ENCODE data around the gene PPP1R16B. TPM values are rescaled to one million over a fixed set of nuclear protein-coding genes. Genes with fewer than 3 reads are reported as not detected.

Gene PPP1R16B
- total RNA-seq, 2 experiments from 2014 or later: 87.6 to 91.1 TPM

- Histone ChIP-seq H3K27me3 (ENCODE audit: control insufficient read depth in 1 of 2, insufficient read depth in 2 of 2, low read length in 2 of 2) (no peaks in the 10 kb centered on the region), H3K4me1 (ENCODE audit: insufficient read depth, low read length) (no peaks in the 10 kb centered on the region), H3K4me3 (ENCODE audit: low read length) (no peak overlapping the region), H3K9me3 (ENCODE audit: control insufficient read depth in 1 of 2, insufficient read depth in 1 of 2, low read length in 2 of 2) (no peaks in the 10 kb centered on the region), H3K36me3 (ENCODE audit: insufficient read depth, low read length) (no peaks in the 10 kb centered on the region), H3K27ac (ENCODE audit: low read depth in 1 of 2, low read length in 2 of 2) (no peak overlapping the region)
- Mint-ChIP-seq H3K4me3 (no peak overlapping the region), H3K27me3 (no peaks in the 10 kb centered on the region), H3K27ac (no peak overlapping the region), H3K36me3 (ENCODE audit: low read depth) (no peaks in the 10 kb centered on the region), H3K4me1 (ENCODE audit: low read depth) (no peaks in the 10 kb centered on the region), H3K9me3 (no peaks in the 10 kb centered on the region)
- no peak for ATAC-seq (ENCODE audit: poor library complexity)
- TF ChIP-seq CTCF (IDR thresholded peaks at IDR 0.05): no peak
- ChIA-PET CTCF (no interaction called here), POLR2A (no interaction called here)
- DNase-seq: no peak
- intact Hi-C loops (cut with DNase I, micrococcal nuclease): no loop called here
Measured at GRCh38 chr20:38782275-38782674, 23.2 kb upstream of the PPP1R16B start.

- CTCF ChIA-PET: no interaction called here
- H3K27ac ChIP-seq (ENCODE audit: low read depth in 1 of 2, low read length in 2 of 2): no peak overlapping the region
- no peak overlapping the region for H3K4me3 ChIP-seq (ENCODE audit: low read length)
- no peaks in the 10 kb centered on the region for H3K9me3 Mint-ChIP-seq
- POLR2A ChIA-PET: interaction anchor here (0.6 to 1.0 kb wide), 2 partner anchors 18 to 96 kb away, joined by 3 read pairs; partner anchors contain the start of gene PPP1R16B
- H3K4me1 ChIP-seq (ENCODE audit: insufficient read depth, low read length): peaks cover 7% of the 10 kb centered on the region
- DNase-seq (no peak), ATAC-seq (ENCODE audit: poor library complexity) (no peak)
- H3K27me3 Mint-ChIP-seq: no peaks in the 10 kb centered on the region
- intact Hi-C loops (cut with DNase I, micrococcal nuclease): no loop called here
- no peak overlapping the region for H3K4me3 Mint-ChIP-seq
- no peak for TF ChIP-seq CTCF (IDR thresholded peaks at IDR 0.05)
- no peaks in the 10 kb centered on the region for H3K36me3 ChIP-seq (ENCODE audit: insufficient read depth, low read length)
- H3K36me3 Mint-ChIP-seq (ENCODE audit: low read depth): no peaks in the 10 kb centered on the region
- no peaks in the 10 kb centered on the region for H3K9me3 ChIP-seq (ENCODE audit: control insufficient read depth in 1 of 2, insufficient read depth in 1 of 2, low read length in 2 of 2)
- no peak overlapping the region for H3K27ac Mint-ChIP-seq
- peaks cover 6% of the 10 kb centered on the region for H3K4me1 Mint-ChIP-seq (ENCODE audit: low read depth)
- H3K27me3 ChIP-seq (ENCODE audit: control insufficient read depth in 1 of 2, insufficient read depth in 2 of 2, low read length in 2 of 2): no peaks in the 10 kb centered on the region
Measured at GRCh38 chr20:38787870-38788269, 17.6 kb upstream of the PPP1R16B start.

GRCh38 chr20:38789503-38790199, 15.8 kb upstream of the PPP1R16B start:
- Histone ChIP-seq H3K4me3 (ENCODE audit: low read length) (no peak overlapping the region), H3K36me3 (ENCODE audit: insufficient read depth, low read length) (no peaks in the 10 kb centered on the region), H3K27ac (ENCODE audit: low read depth in 1 of 2, low read length in 2 of 2) (no peak overlapping the region), H3K9me3 (ENCODE audit: control insufficient read depth in 1 of 2, insufficient read depth in 1 of 2, low read length in 2 of 2) (no peaks in the 10 kb centered on the region), H3K27me3 (ENCODE audit: control insufficient read depth in 1 of 2, insufficient read depth in 2 of 2, low read length in 2 of 2) (no peaks in the 10 kb centered on the region), H3K4me1 (ENCODE audit: insufficient read depth, low read length) (peaks cover 10% of the 10 kb centered on the region)
- no peak overlapping the region for H3K27ac Mint-ChIP-seq
- H3K4me1 Mint-ChIP-seq (ENCODE audit: low read depth): peaks cover 13% of the 10 kb centered on the region
- H3K36me3 Mint-ChIP-seq (ENCODE audit: low read depth): no peaks in the 10 kb centered on the region
- ChIA-PET POLR2A (interaction anchor here (0.8 to 2.4 kb wide), 2 partner anchors 15 to 18 kb away, joined by 3 to 15 read pairs; partner anchors contain the start of gene PPP1R16B), CTCF (interaction anchor here (0.7 kb wide), 1 partner anchor 156 kb away, joined by 3 read pairs; no protein-coding TSS in a partner anchor)
- no peaks in the 10 kb centered on the region for H3K27me3 Mint-ChIP-seq
- TF ChIP-seq CTCF (IDR thresholded peaks at IDR 0.05): no peak
- no peaks in the 10 kb centered on the region for H3K9me3 Mint-ChIP-seq
- DNase-seq: no peak
- no peak overlapping the region for H3K4me3 Mint-ChIP-seq
- ATAC-seq (ENCODE audit: poor library complexity): no peak
- intact Hi-C loops (cut with DNase I, micrococcal nuclease): loop anchor here (1.0 to 5.0 kb wide), 6 partner anchors 16 to 143 kb away; partner anchors contain the start of gene PPP1R16B (in 1 of the 2)

All from CD4-positive, alpha-beta T cell (primary cell).